ENCODE measurements around the gene WDR7. TPM values are rescaled to one million over a fixed set of nuclear protein-coding genes. Genes with fewer than 3 reads are reported as not detected.

Gene WDR7
- polyA plus RNA-seq, 10 donors, result 8.1 to 13.9 (median 10.6) TPM

DNA sequence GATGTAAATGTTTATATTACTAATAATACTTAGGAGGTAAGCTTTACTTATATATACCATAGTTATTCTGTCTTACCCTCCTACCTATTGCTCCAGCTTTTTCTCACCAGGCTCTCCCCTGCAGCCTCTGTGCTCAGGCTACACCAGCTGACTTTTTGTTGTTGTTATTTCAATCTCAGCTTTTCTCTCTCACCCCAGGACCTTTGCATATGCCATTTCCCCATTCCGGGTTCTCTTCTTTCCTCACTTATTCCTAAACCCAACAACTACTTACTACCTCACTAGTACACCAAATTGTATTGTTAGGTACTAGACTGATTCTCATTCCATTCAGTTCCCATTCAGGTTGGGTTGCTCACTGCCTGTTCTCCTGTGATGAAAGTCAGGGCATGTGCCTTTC, 339.5 kb downstream of the WDR7 start:
- no peak for DNase-seq

DNA sequence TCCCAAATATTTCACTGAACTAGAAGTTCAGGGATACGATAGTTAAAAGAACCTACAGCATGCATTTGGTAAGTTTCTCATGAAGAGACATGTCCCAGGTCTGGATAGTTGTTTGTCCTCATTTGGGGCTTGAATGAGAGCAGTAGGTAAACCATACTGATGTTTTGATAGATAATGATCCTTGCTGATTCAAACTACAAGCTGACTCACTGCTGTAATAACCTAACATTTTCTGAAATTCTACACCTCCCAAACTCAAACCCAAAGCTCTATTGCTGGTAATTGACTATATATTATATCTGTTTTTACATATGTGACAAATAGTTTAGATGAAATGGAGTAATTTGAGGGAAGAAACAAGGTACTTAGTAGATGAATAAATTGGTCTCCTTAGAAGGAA, 341.6 kb downstream of the WDR7 start:
- no peak for DNase-seq

DNA sequence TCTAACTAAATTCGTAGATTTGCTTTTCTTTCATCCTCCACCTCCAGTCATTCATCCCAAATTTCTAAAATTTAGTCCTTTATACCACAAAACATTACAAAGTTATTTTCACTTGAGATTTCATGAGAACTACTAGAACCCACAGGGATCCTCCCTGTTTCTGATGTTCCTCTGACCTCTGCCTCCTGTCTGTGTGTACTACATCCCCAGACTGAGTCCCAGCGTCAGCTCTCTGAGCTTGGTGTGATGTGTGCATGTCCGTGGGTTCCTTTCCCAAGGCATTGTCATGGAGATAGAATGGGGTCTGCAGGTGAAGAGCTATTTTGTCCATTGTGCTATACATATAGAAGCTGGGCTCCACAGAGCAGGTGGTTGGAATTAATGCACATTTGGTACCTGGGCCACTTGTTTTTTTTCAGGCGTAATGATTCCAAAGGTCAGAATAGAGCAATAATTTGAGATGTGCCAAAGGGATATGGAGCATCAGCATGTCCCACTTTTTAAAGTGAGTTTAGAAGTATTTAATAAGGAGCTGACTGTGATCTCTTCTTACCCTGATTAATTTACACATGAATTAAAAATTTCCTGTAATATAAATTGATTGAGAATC, 344.5 kb downstream of the WDR7 start:
- DNase-seq, result no peak

DNA sequence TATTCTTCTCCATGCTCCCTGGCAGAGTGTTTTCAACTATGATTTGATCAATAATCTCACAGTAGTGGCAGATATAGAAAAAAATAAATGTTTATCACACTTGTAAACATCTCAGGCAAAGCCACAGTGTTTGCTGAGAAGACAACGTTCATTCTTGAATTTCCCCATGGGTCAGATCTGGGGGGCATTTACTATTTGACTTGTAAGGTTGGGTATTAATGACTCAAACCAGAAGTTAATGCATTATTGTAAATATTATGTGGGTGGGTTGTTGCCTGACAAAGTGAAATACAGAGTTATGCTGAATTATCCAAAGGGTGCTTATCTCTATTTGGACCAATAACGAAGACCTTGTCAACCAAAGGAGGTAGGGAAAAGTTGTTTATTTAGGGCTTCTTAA, 346.0 kb downstream of the WDR7 start:
- no peak for DNase-seq

DNA sequence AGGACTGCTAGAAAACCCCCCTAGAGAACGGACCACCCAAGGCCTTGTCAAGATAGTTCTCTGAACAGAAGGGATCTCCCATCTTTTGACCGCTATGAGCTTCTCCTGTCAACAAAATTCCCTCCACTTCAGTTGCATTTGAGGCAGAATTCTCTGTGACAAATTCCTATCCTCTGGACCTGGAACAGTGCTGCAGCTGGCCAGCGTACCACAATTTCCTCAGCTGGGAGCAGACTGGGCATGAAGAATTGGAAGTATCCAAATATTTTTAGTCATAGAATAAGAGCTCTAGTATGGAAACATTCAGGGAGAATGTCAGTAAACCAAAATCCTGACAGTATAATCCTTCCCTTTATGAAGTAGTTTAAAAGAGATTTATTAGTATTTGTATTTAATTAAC, 348.7 kb downstream of the WDR7 start:
- DNase-seq, result no peak

DNA sequence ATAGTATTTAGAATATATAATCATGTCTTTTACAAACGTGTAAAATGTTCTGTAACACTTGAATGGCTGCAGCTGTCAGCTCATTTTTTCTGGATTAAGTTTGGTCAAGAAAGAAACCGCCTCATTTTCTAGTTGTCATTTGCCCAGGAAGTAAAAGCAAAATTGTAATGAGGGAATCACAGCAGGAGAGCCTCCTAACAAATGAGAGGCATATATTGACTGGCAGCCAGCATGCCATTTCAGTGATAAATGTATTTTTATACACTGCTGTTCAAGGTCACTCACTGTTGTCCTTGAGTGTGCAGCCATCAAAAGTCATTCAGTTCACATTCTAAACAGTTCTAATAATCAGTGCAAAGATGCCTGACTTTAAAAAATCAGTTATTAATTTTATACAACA, 351.5 kb downstream of the WDR7 start:
- no peak for DNase-seq

DNA sequence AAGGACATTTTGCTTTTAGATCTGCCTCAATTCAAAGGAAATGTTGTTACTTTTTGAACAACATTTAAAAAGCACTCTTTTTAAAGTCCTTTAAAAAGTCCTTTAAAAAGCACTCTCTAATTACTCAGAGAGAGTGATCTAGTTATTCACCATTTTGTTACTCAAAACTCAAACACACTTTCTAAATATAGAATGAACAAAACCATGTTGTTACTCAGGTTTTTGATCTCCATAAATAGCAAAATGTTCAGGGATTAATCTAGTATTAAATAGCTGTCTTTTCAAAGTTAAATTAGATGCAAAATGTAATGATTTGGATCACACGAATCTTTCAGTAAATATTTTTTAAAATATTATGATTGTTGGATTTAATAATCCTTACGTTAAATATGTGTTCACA, 352.2 kb downstream of the WDR7 start:
- DNase-seq, result no peak

DNA sequence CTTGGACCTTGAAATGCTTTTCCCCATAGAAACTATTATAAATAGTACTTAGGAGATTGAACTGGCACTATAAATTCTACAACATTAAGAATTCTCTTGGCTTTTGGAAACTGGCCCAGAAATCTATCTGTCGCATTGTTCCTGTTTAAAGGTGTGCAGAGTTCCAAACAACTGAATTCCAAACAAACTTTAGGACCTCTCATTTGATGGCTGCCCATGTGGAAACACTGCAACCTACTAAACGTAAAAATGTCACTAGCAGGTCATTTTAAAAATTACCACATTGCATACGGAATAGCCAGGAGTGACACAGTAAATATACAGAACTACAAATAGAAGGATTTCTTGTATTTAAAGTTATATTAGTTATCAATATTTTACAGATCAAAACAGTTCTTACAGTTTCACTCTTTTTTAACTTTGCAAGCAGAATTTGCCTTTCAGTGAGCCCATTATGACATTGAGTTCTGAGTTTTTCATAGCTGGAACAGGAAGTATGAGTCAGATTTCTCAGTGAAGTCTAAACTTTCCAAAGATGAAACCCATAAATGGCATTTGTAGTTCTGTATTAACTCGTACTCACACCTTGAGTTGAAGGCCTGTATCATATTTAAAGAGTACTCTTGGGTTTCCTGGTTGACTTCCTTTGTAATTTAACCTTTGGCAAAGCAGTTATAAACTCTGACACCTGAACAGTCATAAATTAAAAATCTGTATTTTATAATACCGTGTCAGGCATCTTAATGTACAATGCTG, 353.4 kb downstream of the WDR7 start:
- no peak for DNase-seq

DNA sequence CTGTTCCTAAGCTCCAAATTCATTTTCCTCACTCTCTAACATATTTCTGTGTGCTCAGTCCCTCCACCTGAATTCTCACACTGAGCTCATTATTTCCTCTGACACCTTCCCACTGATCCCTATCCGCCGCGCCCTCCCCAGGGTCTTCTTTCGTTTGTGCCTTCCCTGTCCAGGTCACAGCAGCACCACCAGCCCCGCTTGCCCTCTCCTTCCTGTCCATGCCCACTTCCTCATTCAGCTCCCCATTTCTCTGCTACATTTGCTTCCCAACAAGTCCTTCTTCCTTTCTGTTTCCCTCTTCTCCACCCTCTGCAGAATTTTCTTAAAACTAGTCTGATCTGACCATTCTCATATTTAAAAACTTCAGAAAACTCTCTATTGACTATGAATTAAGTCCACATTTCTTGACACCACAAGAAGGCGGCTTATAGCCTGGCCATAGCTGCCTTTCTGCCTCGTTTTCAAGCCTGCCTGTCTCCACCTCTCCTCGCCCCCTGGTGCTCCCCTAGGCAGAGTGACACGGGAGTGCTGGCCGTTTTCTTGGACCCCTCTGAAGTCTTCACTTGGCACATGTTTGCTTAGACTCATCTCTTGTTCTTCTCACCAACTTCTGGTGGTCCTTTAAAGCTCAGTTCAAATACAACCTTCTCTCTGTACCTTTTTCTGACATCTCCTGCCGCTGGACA, 357.0 kb downstream of the WDR7 start:
- DNase-seq, result no peak

DNA sequence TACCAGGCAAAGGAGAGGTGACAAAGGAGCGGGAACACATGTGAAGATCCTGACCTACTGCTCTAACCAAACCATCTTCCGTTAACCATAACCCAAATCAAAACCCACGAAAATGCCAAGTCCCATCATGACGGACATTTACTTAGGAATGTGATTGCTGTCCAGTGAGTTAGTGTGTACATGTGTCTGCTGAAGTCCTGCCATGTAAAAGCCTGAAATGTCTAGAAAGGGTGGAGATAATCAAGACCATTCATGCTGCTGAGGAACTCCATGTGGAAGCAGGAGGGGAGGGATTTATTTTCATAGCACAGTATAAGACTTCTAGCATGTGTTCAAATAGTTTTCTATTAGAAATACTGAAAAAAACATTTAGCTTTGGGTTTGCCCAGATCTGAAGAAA, 358.7 kb downstream of the WDR7 start:
- no peak for DNase-seq

DNA sequence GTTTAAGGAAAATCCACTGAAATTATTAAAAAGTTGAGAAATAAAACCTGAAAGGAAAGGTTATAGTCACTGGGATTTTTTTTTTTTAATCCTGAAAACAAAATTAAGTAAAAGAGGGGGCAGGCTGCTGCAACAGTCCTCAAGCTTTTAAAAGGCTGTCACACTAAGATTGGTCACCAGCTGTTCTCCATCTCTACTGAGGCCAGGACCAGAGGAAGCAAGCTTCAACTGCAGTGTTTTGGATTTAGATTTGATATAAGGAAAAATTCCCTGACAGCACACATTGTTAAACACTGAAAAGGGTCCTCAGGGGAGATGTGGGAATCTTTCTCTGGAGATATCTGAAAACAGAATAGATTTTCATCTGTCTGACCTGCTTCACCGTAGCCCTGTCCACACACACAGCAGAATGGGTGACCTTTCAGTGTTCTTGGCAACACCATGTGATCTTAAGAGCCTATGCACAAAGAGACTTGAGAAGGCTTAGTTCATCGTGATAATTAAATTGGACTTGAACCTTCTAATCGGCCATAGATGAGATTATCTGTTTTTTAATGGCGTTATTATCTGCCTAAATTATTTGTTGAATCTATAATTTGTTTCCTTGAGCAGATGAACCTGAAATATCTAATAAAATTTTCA, 363.7 kb downstream of the WDR7 start:
- no peak for DNase-seq

DNA sequence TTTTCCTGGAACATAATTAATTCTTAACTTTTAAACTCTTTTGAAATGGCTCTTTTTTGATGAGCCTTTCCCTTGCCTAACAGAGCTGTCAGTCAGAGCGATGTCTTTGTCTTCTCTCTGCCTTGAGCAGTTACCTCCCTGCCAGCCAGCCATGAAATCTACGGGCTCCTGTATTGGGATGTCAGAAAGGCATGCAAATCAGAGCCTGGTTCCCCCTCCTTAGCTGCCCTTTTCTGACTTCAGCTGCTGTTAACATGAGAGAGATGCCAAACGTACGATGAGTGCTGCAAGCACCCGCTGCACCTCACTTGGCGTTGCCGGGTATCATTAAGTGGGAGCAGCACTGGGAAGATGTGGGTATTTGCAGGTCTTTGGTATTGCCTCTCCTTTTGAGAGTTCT, 364.3 kb downstream of the WDR7 start:
- no peak for DNase-seq

DNA sequence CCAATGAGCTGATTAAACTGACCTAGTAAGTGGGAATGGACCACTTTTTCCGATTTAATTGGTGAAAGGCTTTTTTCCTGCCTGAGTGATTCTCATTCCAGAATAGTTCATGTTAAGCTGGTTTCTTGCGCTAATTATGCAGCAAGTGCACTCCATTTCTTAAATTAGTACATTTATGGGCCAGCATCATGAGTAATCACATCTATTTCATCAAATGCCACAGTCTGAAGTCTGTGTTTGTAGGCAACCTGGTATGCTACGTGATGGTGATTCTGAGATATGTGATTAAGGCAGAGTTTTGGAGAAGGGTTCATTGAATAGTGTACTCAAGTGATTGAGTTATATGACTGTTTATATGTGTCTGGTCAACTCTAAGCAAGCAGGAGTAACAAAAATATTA, 367.7 kb downstream of the WDR7 start:
- no peak for DNase-seq

DNA sequence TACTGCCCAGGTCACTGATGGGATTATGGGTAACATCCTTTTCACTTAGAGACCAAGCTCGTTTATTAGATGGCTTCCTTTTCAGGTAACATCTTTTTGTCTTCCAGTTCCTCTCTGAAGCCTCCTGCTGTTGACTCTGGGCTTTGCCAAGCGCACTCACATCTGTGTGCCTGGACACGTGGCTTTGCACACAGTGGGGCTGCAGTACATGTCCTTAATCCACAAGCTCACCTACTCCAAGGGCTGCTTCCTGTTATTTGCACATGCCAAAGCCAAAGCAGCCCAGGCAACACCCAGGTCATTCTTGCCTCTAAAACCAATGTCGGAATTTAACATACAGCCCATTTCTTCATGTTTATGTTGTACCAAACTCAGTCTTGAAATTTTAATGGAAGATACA, 371.6 kb downstream of the WDR7 start:
- DNase-seq, result no peak

DNA sequence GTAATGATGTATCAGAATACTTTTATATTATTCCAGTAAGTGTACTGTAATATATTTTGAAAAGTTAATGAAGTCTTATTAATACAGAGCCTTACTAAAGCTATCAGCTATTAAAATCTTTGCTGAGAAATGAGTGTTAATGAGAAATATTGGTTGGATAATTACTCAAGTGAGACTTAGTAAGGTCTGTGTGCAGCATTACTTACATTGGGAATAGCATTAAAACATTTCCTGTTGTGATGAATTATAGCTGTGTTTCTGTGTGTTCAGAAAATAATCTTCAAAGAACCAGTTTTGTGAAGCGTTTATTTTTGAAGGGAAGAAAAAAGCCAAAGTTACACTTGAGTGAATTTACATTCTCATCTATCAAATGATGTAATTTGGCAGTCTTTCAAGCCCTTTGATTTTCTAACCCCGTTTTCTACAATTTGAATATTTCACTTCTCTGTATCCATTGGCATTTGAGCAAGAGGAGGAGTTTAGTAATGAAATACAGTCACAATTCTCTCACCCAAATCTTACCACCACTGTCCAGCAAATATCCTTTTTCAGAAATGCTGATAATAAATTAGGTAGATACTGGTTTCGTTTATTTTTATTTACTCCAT, 372.2 kb downstream of the WDR7 start:
- no peak for DNase-seq

DNA sequence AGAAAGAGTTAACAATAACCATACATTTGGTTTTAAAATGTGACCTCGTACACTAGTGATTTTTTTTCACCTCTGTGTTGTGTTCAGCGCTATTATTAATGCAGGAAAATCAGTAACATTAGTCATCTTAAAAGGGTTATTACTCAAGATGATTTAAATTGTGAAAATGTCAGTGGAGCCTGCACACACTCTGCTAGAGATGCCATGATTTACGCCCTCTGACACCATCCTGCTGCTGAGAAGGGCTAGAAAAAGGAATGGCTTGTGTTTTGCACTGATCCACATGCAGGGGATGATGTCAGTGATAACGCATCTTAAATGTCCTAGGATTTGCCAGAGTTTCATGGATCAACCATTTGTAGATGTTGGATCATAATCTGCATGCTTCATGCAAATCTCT, 374.4 kb downstream of the WDR7 start:
- no peak for DNase-seq

DNA sequence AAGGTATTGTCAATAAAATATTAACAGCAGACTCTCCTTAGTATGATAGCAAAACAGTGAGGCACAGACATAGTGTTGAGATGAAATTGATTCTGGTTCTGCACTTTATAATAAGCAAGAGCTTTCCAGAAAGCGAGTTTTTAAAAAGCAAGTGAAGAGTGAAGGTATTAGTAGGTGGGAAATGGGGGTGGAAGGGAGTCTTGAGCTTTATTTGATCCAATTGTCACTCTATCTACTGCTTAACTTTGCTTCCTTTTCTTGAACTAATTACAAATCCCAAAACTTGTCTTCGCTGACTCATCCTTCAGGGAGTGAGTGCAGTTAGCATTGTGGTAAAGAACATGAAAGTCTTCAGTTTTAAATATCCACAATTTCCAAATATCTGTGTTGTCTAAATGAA, 375.2 kb downstream of the WDR7 start:
- no peak for DNase-seq

DNA sequence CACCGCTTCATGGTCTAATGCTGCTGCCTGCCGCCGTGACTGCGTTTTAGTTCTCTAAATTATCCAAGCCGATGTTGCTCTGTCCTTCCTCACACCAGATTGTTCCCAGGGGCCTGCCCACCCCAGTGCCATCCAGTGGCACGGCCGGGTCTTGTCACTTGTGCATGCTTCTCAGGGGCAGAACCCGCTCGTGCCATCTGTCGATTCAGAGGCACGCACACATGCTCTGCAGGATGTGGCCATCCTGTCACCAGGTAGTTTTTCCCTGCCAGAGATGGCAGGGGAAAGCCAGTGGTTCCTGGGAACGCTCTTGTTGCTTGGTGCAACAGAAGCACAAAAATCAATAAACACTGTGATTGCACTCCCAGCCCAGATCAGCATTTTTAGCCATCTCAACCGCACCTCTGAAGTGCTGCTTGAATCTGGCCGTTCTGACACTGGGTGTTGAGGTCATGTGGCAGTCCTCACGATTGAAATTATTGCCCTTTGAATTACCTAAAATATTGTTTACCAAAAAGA, 376.1 kb downstream of the WDR7 start:
- DNase-seq, result no peak

DNA sequence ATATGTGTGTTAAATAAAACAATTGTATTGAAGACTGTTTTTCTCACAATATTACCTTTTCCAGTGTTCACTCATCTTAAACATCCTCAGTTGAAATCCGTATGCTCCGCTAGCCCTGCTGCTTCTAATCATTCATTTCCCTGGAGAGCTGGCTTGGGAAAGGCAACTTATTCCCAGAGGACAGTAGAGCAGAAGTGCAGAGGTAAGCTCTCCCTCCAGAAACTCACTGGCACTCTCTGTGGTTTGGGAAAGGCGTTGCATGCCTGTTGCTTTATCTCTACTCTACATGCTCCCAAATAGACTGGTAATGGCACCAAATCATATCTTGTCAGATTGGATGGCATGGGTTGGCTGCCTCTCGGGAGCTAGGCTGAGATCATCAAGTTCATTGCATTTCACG, 378.6 kb downstream of the WDR7 start:
- DNase-seq, result no peak

DNA sequence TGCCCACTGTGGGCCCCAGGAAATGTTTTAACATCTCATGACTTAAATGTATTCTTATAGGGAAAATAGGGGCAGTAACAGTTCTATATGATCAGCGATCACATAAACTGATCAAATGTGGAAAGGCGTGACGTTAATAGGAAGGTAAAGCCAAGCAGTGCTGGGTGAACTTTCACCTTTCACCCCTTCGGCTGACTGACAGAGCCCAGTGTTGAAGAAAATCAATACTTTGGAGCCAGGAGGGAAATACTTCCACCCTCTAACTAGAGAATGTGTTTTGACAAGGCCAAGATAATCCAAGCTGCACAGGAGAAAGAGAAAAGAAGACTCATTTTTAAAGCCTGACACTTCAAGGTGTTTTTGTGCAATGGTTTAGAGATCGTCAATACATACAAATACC, 379.3 kb downstream of the WDR7 start:
- DNase-seq, result no peak

DNA sequence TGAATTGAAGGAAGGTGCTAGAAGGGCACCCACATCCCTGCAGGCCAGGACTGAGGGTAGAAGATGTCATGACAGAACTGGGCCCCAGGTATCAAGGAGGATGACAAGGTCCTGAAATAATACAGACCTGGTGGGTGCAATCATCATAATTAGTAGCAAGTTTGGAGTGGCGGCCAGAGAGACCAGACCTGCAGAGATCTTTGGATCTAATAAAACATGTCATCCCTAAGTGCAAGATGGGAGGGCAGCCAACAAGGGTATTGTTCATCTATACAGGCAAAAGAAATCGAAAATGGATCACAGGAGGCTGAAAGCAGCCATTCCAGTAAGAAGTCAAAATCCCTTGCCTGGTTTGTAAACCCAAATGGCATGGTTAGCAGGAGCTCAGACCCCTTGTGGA, 384.4 kb downstream of the WDR7 start:
- DNase-seq, result no peak

DNA sequence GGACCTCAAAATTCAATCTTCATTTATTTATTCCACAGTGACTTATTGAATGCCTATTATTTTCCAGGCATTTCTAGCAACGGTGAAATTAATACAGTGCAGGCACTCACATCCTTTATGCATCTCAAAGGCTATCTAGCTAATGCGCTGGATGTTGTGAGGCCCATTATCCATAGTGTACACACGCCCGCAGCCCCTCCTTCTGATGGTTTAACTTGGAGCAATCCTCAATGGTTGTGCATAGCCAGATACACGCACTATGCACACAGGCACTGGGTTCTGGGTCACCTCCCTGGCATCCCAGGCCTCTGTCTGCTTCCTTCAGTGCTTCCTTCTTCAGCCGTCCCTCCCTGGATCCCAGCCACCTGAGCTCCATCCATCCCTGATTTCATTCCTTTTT, 387.2 kb downstream of the WDR7 start:
- DNase-seq, result no peak
